H9 (cell line): ENCODE data around the gene AMZ2. TPM values are rescaled to one million over a fixed set of nuclear protein-coding genes. Genes with fewer than 3 reads are reported as not detected.
A peak's percentile ranks its signal among the peaks of the same experiment; 100 is the strongest.
"Not testable (repeated sequence)": the region's sequence is repeated elsewhere in the genome, so short reads cannot be mapped to it uniquely, and the experiment has no call there.

ENCODE experiments used
- DNase-seq: peaks from one replicate; pipeline ENCODE4 v3.0.0-alpha.2; 2017
- H2AFZ ChIP-seq: one replicate; pipeline ENCODE4 v1.6.1; 2013; ENCODE audit warnings: mild to moderate bottlenecking, low read length, control low read depth, moderate library complexity
- H2AK5ac ChIP-seq: 2 replicates; pipeline ENCODE4 v1.6.1; 2013; ENCODE audit warnings: low read length, control low read depth, mixed read lengths; ENCODE audit not compliant: insufficient read length
- H2BK120ac ChIP-seq: one replicate; pipeline ENCODE4 v1.6.1; 2013; ENCODE audit warnings: low read depth, mild to moderate bottlenecking, low read length, control low read depth, inconsistent platforms; ENCODE audit not compliant: poor library complexity, severe bottlenecking
- H2BK12ac ChIP-seq: 2 replicates; pipeline ENCODE4 v1.6.1; 2013; ENCODE audit warnings: low read length, control low read depth, mixed read lengths, low read depth; ENCODE audit not compliant: insufficient read length
- H2BK15ac ChIP-seq: 2 replicates; pipeline ENCODE4 v1.6.1; 2013; ENCODE audit warnings: low read depth, low read length, control low read depth
- H2BK20ac ChIP-seq: one replicate; pipeline ENCODE4 v1.6.1; 2013; ENCODE audit warnings: low read depth, mild to moderate bottlenecking, low read length, control low read depth, inconsistent platforms; ENCODE audit not compliant: poor library complexity, severe bottlenecking
- H2BK5ac ChIP-seq: 2 replicates; pipeline ENCODE4 v1.6.1; 2013; ENCODE audit warnings: low read length, control low read depth, mixed read lengths; ENCODE audit not compliant: insufficient read length
- H3K14ac ChIP-seq: 2 replicates; pipeline ENCODE4 v1.6.1; 2013; ENCODE audit warnings: low read length, control low read depth; ENCODE audit not compliant: insufficient read depth
- H3K18ac ChIP-seq: 2 replicates; pipeline ENCODE4 v1.6.1; 2013; ENCODE audit warnings: low read depth, mild to moderate bottlenecking, mixed read lengths, low read length, control low read depth; ENCODE audit not compliant: insufficient read length
- H3K23ac ChIP-seq: 2 replicates; pipeline ENCODE4 v1.6.1; 2013; ENCODE audit warnings: low read length, control low read depth, mixed read lengths, low read depth; ENCODE audit not compliant: insufficient read length
- H3K23me2 ChIP-seq: 2 replicates; pipeline ENCODE4 v1.6.1; 2013; ENCODE audit warnings: low read depth, mild to moderate bottlenecking, mixed read lengths, low read length, control low read depth; ENCODE audit not compliant: insufficient read length, poor library complexity, severe bottlenecking
- H3K27ac ChIP-seq: 2 replicates; pipeline ENCODE4 v1.5.1; 2013; ENCODE audit warnings: low read length, control low read depth, mixed read lengths, low read depth; ENCODE audit not compliant: insufficient read length
- H3K27me3 ChIP-seq: 2 replicates; pipeline ENCODE4 v1.6.1; 2013; ENCODE audit warnings: low read length, control low read depth, inconsistent platforms; ENCODE audit not compliant: insufficient read depth
- H3K4ac ChIP-seq: 2 replicates; pipeline ENCODE4 v1.6.1; 2013; ENCODE audit warnings: low read depth, mild to moderate bottlenecking, control low read depth, inconsistent platforms, low read length, moderate library complexity
- H3K4me1 ChIP-seq: 2 replicates; pipeline ENCODE4 v1.6.1; 2013; ENCODE audit warnings: low read length, control low read depth, inconsistent platforms; ENCODE audit not compliant: insufficient read depth
- H3K4me2 ChIP-seq: 2 replicates; pipeline ENCODE4 v1.6.1; 2013; ENCODE audit warnings: low read length, control low read depth, mixed read lengths; ENCODE audit not compliant: insufficient read length, insufficient read depth
- H3K56ac ChIP-seq: 2 replicates; pipeline ENCODE4 v1.6.1; 2013; ENCODE audit warnings: low read depth, mild to moderate bottlenecking, mixed read lengths, low read length, control low read depth; ENCODE audit not compliant: insufficient read length
- H3K79me1 ChIP-seq: 2 replicates; pipeline ENCODE4 v1.6.1; 2013; ENCODE audit warnings: low read depth, mild to moderate bottlenecking, moderate library complexity, low read length, control low read depth, inconsistent platforms; ENCODE audit not compliant: insufficient read depth, poor library complexity, severe bottlenecking
- H3K79me2 ChIP-seq: 2 replicates; pipeline ENCODE4 v1.6.1; 2013; ENCODE audit warnings: low read length, control low read depth, inconsistent platforms; ENCODE audit not compliant: insufficient read depth
- H3K9ac ChIP-seq: 2 replicates; pipeline ENCODE4 v1.6.1; 2013; ENCODE audit warnings: low read length, control low read depth, mixed read lengths; ENCODE audit not compliant: insufficient read length; ENCODE audit errors: extremely low read depth
- H3K9me3 ChIP-seq: one replicate; pipeline ENCODE4 v1.6.1; 2013; ENCODE audit warnings: low read depth, low read length, inconsistent platforms; ENCODE audit not compliant: control insufficient read depth
- H3T11ph ChIP-seq: one replicate; pipeline ENCODE4 v1.6.1; 2013; ENCODE audit warnings: mild to moderate bottlenecking, low read length, control low read depth, inconsistent platforms
- H4K20me1 ChIP-seq: one replicate; pipeline ENCODE4 v1.6.1; 2013; ENCODE audit not compliant: control insufficient read depth, insufficient read length, insufficient read depth
- H4K5ac ChIP-seq: 2 replicates; pipeline ENCODE4 v1.6.1; 2013; ENCODE audit warnings: low read depth, mild to moderate bottlenecking, mixed read lengths, low read length, control low read depth; ENCODE audit not compliant: insufficient read length
- H4K8ac ChIP-seq: replicated peaks from 2 replicates; pipeline ENCODE4 v1.6.1; 2013; ENCODE audit warnings: low read length, control low read depth, mixed read lengths, low read depth; ENCODE audit not compliant: insufficient read length
- H4K91ac ChIP-seq: 2 replicates; pipeline ENCODE4 v1.6.1; 2013; ENCODE audit warnings: low read depth, mild to moderate bottlenecking, moderate library complexity, mixed read lengths, low read length, control low read depth; ENCODE audit not compliant: insufficient read length
- H3K27ac Mint-ChIP-seq, 3 experiments: 2 replicates in 2 of 3; 3 replicates in 1 of 3; pipeline ENCODE4 v1.8.0; 2020 to 2021; ENCODE audit warnings: mixed read lengths in 3 of 3, mild to moderate bottlenecking in 1 of 3, moderate library complexity in 1 of 3
- H3K27me3 Mint-ChIP-seq: 2 replicates; pipeline ENCODE4 v1.8.0; 2021; ENCODE audit warnings: low read depth, mild to moderate bottlenecking, moderate library complexity, mixed read lengths
- H3K36me3 Mint-ChIP-seq, 3 experiments: 2 replicates in 2 of 3; 3 replicates in 1 of 3; pipeline ENCODE4 v1.8.0; 2020 to 2021; ENCODE audit warnings: low read depth in 3 of 3, mixed read lengths in 3 of 3; ENCODE audit not compliant: insufficient read depth in 1 of 3
- H3K4me1 Mint-ChIP-seq, 2 experiments: 2 replicates each; pipeline ENCODE4 v1.8.0; 2020; ENCODE audit warnings: mixed read lengths in 2 of 2
- H3K4me3 Mint-ChIP-seq, 2 experiments: 2 replicates in 1 of 2; 3 replicates in 1 of 2; pipeline ENCODE4 v1.8.0; 2020 to 2021; ENCODE audit warnings: mild to moderate bottlenecking in 2 of 2, mixed read lengths in 2 of 2, moderate library complexity in 1 of 2
- H3K9me3 Mint-ChIP-seq, 2 experiments: 2 replicates in 1 of 2; 3 replicates in 1 of 2; pipeline ENCODE4 v1.8.0; 2020; ENCODE audit warnings: mild to moderate bottlenecking in 2 of 2, mixed read lengths in 2 of 2, moderate library complexity in 1 of 2
- WGBS: extraction: QIAGEN DNeasy Blood & Tissue Kit; methylation state at CpG from one replicate; pipeline ENCODE4 v1.1.7; 2013; ENCODE audit warnings: missing lambda C conversion rate, low lambda C conversion rate, mixed read lengths; ENCODE audit not compliant: insufficient read length; ENCODE audit errors: extremely low coverage; 5-methylcytosine and 5-hydroxymethylcytosine counted together
- total RNA-seq: library from RNA; stranded (reverse); gene quantifications from 2 replicates; pipeline ENCODE4 v1.2.1, GENCODE V29; 2021

Gene AMZ2
- total RNA-seq, 1 experiment from 2014 or later, result 82.6 TPM

- H3K4me3 Mint-ChIP-seq, H3K27ac ChIP-seq, H2AFZ ChIP-seq, H3K23me2 ChIP-seq, H4K8ac ChIP-seq, H3K79me1 ChIP-seq, H3K18ac ChIP-seq, H3K27me3 Mint-ChIP-seq, H3K9me3 ChIP-seq, H2BK20ac ChIP-seq, H4K5ac ChIP-seq, H3K14ac ChIP-seq, H3K56ac ChIP-seq, H3K79me2 ChIP-seq, H2BK5ac ChIP-seq, H2BK12ac ChIP-seq, H2BK15ac ChIP-seq, H2AK5ac ChIP-seq, H3K27me3 ChIP-seq, H2BK120ac ChIP-seq, H3T11ph ChIP-seq, H3K4ac ChIP-seq, H3K4me1 ChIP-seq, H3K9me3 Mint-ChIP-seq, H3K4me2 ChIP-seq, H3K23ac ChIP-seq, H3K36me3 Mint-ChIP-seq, H4K91ac ChIP-seq, H3K9ac ChIP-seq, H4K20me1 ChIP-seq, DNase-seq: not testable (repeated sequence)
- WGBS, result no CpG with 5 or more reads among the region's 16 CpGs
- H3K27ac Mint-ChIP-seq, result 0 out of 7 replicates have a peak overlapping the region, but pooled peaks of 1 of the 3 experiments have one; percentile 18
- H3K4me1 Mint-ChIP-seq, result peaks cover 16% of the 10 kb centered on the region in 2 experiments
Observed at GRCh38 chr17:68237369-68238163, 10.3 kb upstream of the AMZ2 start.
